ENCODE measurements around the gene DGKE. TPM values are rescaled to one million over a fixed set of nuclear protein-coding genes. Genes with fewer than 3 reads are reported as not detected.

Gene DGKE
- total and polyA plus RNA-seq, 2 donors (not counting 3 experiments of a cell fraction or from before 2014, with no cell fraction given) = 4.9 to 22.9 TPM

- TF ChIP-seq MAX (IDR thresholded peaks at IDR 0.05; ENCODE audit: insufficient read depth, insufficient read length) (no peak), CTCF (IDR thresholded peaks at IDR 0.05; ENCODE audit: extremely low read depth in 1 of 2, insufficient read depth in 1 of 2, low read depth in 1 of 2, low read length in 2 of 2) (no peak), MYC (IDR thresholded peaks at IDR 0.05; ENCODE audit: low read depth, low read length) (no peak), JUN (IDR thresholded peaks at IDR 0.05; ENCODE audit: borderline replicate concordance, insufficient read depth, insufficient read length, low read depth) (no peak), POLR2AphosphoS5 (IDR thresholded peaks at IDR 0.05; ENCODE audit: insufficient read depth, low read depth, low read length) (no peak), FOS (IDR thresholded peaks at IDR 0.05; ENCODE audit: borderline replicate concordance, insufficient read depth, low read length) (no peak), EZH2 (IDR thresholded peaks at IDR 0.05; ENCODE audit: borderline replicate concordance, low read depth, low read length, severe bottlenecking) (no peak), POLR2A (IDR thresholded peaks at IDR 0.05; ENCODE audit: low read depth, low read length) (no peak), GATA2 (IDR thresholded peaks at IDR 0.05; ENCODE audit: insufficient read depth, insufficient read length, low read depth, low read length) (no peak)
- Histone ChIP-seq H3K27me3 (ENCODE audit: control insufficient read depth in 2 of 2, insufficient read depth in 2 of 2, low read length in 2 of 2) (no peaks in the 10 kb centered on the region), H3K9me3 (replicated peaks; ENCODE audit: control insufficient read depth, insufficient read depth, low read length) (no peaks in the 10 kb centered on the region), H4K20me1 (replicated peaks; ENCODE audit: control insufficient read depth, extremely low read depth, insufficient read depth, low read length) (no peaks in the 10 kb centered on the region), H3K9me1 (replicated peaks; ENCODE audit: control insufficient read depth, extremely low read depth, insufficient read depth, low read length) (no peaks in the 10 kb centered on the region), H3K79me2 (ENCODE audit: control insufficient read depth, insufficient read depth, low read length) (no peaks in the 10 kb centered on the region), H3K4me2 (ENCODE audit: insufficient read depth, low read length) (no peak overlapping the region), H2AFZ (ENCODE audit: low read depth, low read length) (no peak overlapping the region), H3K27ac (ENCODE audit: insufficient read depth, low read depth, low read length) (no peak overlapping the region), H3K4me1 (ENCODE audit: control insufficient read depth, extremely low read depth, insufficient read depth, low read length) (peaks cover 19% of the 10 kb centered on the region), H3K4me3 (replicated peaks in 1 of 3; ENCODE audit: insufficient read depth in 1 of 3, low read depth in 1 of 3, low read length in 3 of 3) (no peak overlapping the region), H3K9ac (replicated peaks; ENCODE audit: extremely low read depth, insufficient read depth, low read length) (no peak overlapping the region), H3K36me3 (ENCODE audit: control insufficient read depth in 2 of 2, extremely low read depth in 1 of 2, insufficient read depth in 2 of 2, low read length in 2 of 2) (peaks cover 0 to 2% of the 10 kb centered on the region in 2 experiments)
- BruUV-seq (replicated peaks) = no TSS peak
- CTCF ChIA-PET = interaction anchor here (0.9 to 8.4 kb wide), 4 partner anchors 8 to 118 kb away, joined by 3 to 148 read pairs (median 3); partner anchors contain the start of gene DGKE
- FAIRE-seq (no peak), DNase-seq (ENCODE audit: low read depth, low spot score) (no peak)
- POLR2A ChIA-PET = no interaction called here
- intact Hi-C loops (cut with micrococcal nuclease) = loop anchor here (5.0 kb wide), 1 partner anchor 232 kb away; the partner anchor contains the start of gene NOG
- dilution Hi-C loops (cut with MboI; ENCODE audit: extremely low pct_ligation_motif_present, low sequenced_read_pairs) = no loop called here
Observed at GRCh38 chr17:56824503-56824902, 9.4 kb upstream of the DGKE start.

Data from endothelial cell of umbilical vein (primary cell).